Spleen (tissue), 7 donors: Measurements from ENCODE around the gene FBLIM1.

ENCODE experiments used
- CTCF ChIP-seq, 11 experiments: fragments of 200-600 bp in 7 of 11; fragments of 450-650 bp in 4 of 11; sonication (generic) in 4 of 11; IDR thresholded peaks in 8 of 11; conservative IDR thresholded peaks in 3 of 11; 1 replicate in 7 of 11; 2 replicates in 4 of 11; pipeline versions ENCODE4 v1.4.0 to v1.8.0; 2016 to 2021; ENCODE audit warnings: antibody characterized with exemption in 11 of 11, inconsistent platforms in 4 of 11, mild to moderate bottlenecking in 1 of 11
- POLR2A ChIP-seq, 3 donors: fragments of 450-650 bp; IDR thresholded peaks; one replicate each; pipeline ENCODE4 v1.5.1; 2017; ENCODE audit warnings: antibody characterized with exemption in 3 of 3, mild to moderate bottlenecking in 1 of 3
- donor health status: DM: no; HTN: no; CAD: no; lungs with moderate emphysema.
- donor health status: DM: no; HTN: no; CAD: no.
- donor health status: DM: no; HTN: no; CAD: no.

DNA sequence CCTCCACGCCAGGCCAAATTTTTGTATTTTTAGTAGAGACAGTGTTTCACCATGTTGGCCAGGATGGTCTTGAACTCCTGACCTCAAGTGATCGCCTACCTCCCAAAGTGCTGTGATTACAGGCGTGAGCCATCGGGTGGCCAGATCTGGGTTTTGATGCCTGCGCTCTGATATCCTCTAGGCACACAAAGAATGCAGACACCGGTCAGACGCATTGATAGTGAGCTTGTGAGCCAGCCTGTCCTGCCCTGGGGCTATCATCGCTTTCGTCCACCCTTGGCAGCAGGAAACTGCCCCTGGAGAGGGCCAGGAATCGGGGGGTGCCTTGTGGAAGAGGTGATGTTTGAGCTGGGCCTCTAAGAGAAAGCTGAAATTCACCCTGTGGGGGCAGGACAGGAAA is 4.0 kb downstream of the FBLIM1 start:
- TF ChIP-seq POLR2A (IDR thresholded peaks at IDR 0.05) (no peak), CTCF (IDR thresholded peaks at IDR 0.05 in 8 of 11, conservative IDR thresholded peaks at IDR 0.05 in 3 of 11) (no peak)
